GM19238 (cell line): Measurements from ENCODE around the gene TRMT2A.

Source experiments
- DNase-seq: peaks from one replicate; pipeline ENCODE4 v3.0.0; 2011; ENCODE audit warnings: low spot score; ENCODE audit not compliant: insufficient read length

Gene TRMT2A

GRCh38 chr22:20123366-20124082 lies 6.5 kb upstream of the TRMT2A start:
- DNase-seq, result no peak

- no peak for DNase-seq
Measured at GRCh38 chr22:20121856-20122415, 4.9 kb upstream of the TRMT2A start.

- no peak for DNase-seq
Measured at GRCh38 chr22:20118300-20119020, 1.4 kb upstream of the TRMT2A start.

GRCh38 chr22:20117633-20118299 lies 740 bp upstream of the TRMT2A start:
- DNase-seq, result peak; percentile 55

- no peak for DNase-seq
Measured at GRCh38 chr22:20116376-20116950, 563 bp downstream of the TRMT2A start.

- no peak for DNase-seq
Measured at GRCh38 chr22:20115691-20116375, 1.2 kb downstream of the TRMT2A start, which contains the start of gene RANBP1. RANBP1 (plus strand) TSS chr22:20116104; CDS start chr22:20116185, 81 bp downstream.

- DNase-seq, result no peak
Measured at GRCh38 chr22:20114506-20115475, 2.2 kb downstream of the TRMT2A start.

GRCh38 chr22:20113551-20114310 lies 3.3 kb downstream of the TRMT2A start:
- DNase-seq, result no peak

GRCh38 chr22:20112623-20113511 lies 4.2 kb downstream of the TRMT2A start:
- no peak for DNase-seq

- no peak for DNase-seq
Measured at GRCh38 chr22:20111689-20112622, 5.1 kb downstream of the TRMT2A start.

GRCh38 chr22:20111045-20111688 lies 5.9 kb downstream of the TRMT2A start:
- no peak for DNase-seq

GRCh38 chr22:20110359-20110985 lies 6.6 kb downstream of the TRMT2A start:
- DNase-seq, result no peak

GRCh38 chr22:20109411-20110358 lies 7.3 kb downstream of the TRMT2A start:
- DNase-seq, result no peak

GRCh38 chr22:20108757-20109230 lies 8.2 kb downstream of the TRMT2A start:
- no peak for DNase-seq
